A549 treated with RU486 at 1 μM for 4 hours (cell line): ENCODE results near the gene PHYHIPL. TPM values are rescaled to one million over a fixed set of nuclear protein-coding genes. Genes with fewer than 3 reads are reported as not detected.

ENCODE experiments used
- total RNA-seq: library from RNA; stranded (reverse); fragments of 200-300 nt; extraction: Qiagen RNA extraction; gene quantifications from 5 replicates; pipeline ENCODE4 v1.2.3, GENCODE V29; 2022; ENCODE audit warnings: low read depth

Gene PHYHIPL
- 0.33 to 0.42 TPM (median 0.38 TPM) in 5 replicates for total RNA-seq

GRCh38 chr10:59176241-59177030 lies at the start of gene PHYHIPL:
Gene PHYHIPL (plus strand): TSS chr10:59176643. CDS start chr10:59176854, 211 bp downstream.

Other genes with a start within 250 kb of the PHYHIPL start
- 0.15 to 0.27 TPM in 2 of 5 replicates, not detected in the others for gene FAM13C, start 185.9 kb downstream of the PHYHIPL start, total RNA-seq